GM18498 (cell line): ENCODE results near the gene PANK1.

Source experiments
- ATAC-seq: cut with Tn5 transposase; IDR thresholded peaks from one replicate; pipeline ENCODE4 v1.9.1; 2021; ENCODE audit warnings: mild to moderate bottlenecking, moderate library complexity; ENCODE audit not compliant: unreplicated experiment

Gene PANK1

DNA sequence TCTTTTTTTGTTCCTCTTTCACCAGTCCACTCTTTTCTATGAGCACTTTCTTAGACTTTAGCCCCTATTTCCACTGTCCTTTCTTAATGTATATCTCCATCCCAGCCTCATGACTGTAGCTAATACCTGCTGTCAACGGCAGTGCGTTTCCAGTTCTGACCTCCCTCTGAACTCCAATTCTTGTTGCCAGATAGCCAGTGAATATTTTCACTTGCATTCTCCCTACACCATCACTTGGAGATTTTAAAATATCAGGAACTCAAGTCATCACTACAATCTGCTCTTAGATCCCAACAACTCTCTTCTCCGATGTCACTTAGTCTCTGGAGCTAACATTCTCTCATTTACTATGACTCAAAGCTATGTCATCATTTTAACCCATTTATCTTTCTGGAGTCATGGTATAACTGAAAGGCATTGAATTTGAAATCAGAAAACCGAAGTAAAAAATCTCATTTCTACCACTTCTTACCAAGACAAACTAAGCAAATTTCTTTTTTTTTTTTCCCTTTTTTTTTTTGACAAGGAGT lies 104.6 kb downstream of the PANK1 start:
- no peak for ATAC-seq

DNA sequence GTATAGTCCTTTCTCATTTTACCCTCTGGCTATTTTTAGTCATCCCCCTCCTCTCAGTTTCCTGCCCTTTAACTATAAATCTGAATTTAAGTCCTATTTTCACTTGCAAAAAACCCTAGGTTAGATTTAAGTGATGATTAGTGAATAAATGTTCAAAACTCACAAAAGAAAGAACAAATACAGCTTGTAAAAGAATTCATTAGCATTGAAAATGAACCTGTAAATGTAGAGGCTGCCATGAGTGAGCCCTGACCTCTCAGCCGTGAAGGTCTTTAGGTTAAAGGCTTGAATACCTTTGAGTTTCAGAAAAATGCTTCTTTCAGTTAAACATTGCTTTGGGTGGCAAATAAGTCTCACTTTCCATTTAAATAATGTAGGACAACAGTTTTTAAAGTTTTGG lies 107.7 kb downstream of the PANK1 start:
- no peak for ATAC-seq

DNA sequence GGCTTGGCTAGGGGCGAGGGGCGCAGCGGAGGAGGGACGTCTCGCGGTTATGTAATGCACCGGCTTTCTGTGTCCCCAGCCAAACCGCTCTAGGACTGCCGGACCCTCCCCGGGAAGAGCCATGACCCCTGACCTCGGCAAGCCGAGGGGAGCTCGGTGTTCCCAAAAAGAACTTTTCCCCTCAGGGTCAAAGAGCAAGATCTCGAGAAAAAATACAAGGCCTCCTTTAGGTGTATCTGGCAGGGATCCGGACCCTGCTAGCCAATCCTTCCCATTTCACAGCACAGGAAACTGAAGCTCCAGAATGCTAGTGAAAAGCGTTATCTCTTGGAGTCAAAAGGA lies 109.1 kb downstream of the PANK1 start:
- ATAC-seq, result no peak

DNA sequence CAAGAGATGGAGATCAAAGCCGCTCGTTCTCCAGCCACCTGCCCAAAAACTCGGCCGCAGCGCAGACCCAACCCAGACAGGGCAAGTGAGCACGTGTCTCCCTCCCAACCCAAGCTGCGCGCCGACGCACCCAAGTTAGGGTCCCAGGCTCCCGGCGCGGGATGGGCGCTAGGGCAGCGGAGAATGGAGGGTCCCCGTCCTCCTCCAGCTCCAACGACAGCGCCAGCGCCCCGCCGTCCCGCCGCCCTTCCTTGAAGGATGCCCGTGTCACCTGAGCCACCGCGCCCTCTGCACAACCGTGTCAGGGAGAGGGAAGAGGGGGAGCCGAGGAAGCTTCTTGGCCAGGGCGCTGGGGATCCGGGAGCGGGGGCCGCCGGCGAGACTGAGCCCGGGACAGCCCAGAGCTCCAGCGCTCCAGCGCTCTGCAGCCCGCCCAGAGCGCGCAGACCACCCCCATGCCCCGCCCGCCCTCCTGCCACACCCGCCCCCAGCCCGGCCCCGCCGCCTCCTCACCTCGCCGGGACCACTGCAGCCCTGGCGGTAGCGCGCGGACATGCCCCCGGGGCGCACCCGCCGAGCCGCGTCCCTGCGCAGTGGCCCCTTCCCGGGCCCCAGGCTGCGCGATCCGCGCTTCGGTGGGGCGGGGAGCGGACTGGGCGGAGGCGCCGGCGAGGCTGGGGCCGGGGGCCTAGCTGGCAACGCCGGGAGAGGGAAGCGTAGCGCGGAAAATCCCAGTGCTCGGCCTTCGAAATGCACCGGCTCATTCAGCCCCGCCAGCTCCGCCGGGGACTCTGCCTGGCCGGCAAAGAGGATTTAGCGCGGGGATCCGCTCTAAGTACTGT lies 109.7 kb downstream of the PANK1 start, which contains the start of gene SLC16A12:
TSS of gene SLC16A12 (minus strand) at position 424 of the 842 bp plus-strand sequence. CDS start 73,016 bp downstream, outside the sequence.
- no peak for ATAC-seq

DNA sequence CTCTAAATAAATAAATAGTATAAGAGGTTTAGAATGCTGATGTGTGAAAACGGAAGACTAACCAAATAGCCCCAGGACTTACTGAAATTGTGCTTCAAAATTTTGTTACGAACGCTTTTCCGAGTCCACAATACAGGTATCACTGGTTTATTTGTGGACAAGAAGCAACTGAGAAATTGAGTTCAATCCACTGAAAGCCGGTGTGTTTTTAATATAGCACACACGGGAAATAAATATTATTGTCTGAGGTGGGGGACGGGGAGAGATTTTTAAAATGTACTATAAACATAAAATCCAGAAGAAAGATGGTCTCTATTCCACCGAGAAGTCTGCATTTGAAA lies 110.2 kb downstream of the PANK1 start:
- ATAC-seq, result no peak
